Sciatic nerve (tissue), 2 donors: ENCODE measurements around the gene APBB2. TPM values are rescaled to one million over a fixed set of nuclear protein-coding genes. Genes with fewer than 3 reads are reported as not detected.

Experiments
- ATAC-seq: fragments of 200-7000 bp; cut with Tn5 transposase; one replicate; pipeline ENCODE4 v1.9.1; 2020; ENCODE audit warnings: mild to moderate bottlenecking, moderate library complexity
- DNase-seq: peaks from one replicate; pipeline ENCODE4 v3.0.0-alpha.2; 2020; ENCODE audit warnings: low spot score
- intact Hi-C: fragments of 100-400 bp; cut with DNase I; formaldehyde crosslinking; loops from one replicate; pipeline ENCODE4 v1.14.2; 2022
- total RNA-seq: library from RNA; stranded (reverse); fragmentation: NEBNext Ultra II Directional; extraction: Animal tissue kit (Norgen Biotek cat#: 25700); gene quantifications from one replicate; pipeline ENCODE4 v1.2.1, GENCODE V29; 2021
- donor health status: DM: no; HTN: no; CAD: no.
- donor health status: DM: no; HTN: no; CAD: no.

Gene APBB2
- total RNA-seq, 1 donor from 2014 or later, result 147 TPM

DNA sequence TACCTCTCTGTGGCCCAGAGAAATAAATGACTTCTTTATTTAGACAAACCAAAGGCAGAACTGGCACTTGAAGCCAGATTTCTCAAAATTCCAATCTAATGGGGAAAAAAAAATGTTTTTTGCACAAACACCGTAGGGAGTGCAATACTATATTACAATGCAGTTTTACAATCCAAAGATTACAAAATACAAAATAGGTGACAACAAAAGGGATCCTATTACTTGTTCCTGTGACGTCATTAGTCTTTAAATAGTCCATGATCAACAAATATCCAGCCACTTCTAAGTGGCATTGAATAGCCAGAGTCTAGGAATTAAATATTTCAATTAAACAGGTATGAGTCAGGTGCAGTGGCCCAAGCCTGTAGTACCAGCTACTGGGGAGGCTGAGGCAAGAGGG, 3.0 kb upstream of the APBB2 start:
- intact Hi-C loops, result loop anchor here (10.0 kb wide), 1 partner anchor 153 kb away; no protein-coding TSS in a partner anchor
- DNase-seq, result no peak
- no peak for ATAC-seq

DNA sequence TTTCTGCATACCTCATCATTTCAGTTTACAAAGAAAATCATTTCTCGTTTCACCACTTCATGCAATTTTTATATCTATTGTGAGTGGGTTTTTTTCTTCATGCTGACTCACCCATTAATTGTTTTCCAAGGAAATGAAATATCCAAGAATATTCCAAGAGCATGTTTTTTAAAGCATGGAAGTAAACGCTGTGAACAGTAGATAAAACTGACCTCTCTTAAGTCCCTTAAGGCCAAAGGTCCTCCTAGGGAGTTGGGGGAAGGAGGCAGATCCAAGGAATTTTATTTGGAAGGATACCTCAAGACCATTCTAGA, 2.6 kb upstream of the APBB2 start:
- intact Hi-C loops, result loop anchor here (10.0 kb wide), 1 partner anchor 152 kb away; no protein-coding TSS in a partner anchor
- ATAC-seq (no peak), DNase-seq (no peak)

DNA sequence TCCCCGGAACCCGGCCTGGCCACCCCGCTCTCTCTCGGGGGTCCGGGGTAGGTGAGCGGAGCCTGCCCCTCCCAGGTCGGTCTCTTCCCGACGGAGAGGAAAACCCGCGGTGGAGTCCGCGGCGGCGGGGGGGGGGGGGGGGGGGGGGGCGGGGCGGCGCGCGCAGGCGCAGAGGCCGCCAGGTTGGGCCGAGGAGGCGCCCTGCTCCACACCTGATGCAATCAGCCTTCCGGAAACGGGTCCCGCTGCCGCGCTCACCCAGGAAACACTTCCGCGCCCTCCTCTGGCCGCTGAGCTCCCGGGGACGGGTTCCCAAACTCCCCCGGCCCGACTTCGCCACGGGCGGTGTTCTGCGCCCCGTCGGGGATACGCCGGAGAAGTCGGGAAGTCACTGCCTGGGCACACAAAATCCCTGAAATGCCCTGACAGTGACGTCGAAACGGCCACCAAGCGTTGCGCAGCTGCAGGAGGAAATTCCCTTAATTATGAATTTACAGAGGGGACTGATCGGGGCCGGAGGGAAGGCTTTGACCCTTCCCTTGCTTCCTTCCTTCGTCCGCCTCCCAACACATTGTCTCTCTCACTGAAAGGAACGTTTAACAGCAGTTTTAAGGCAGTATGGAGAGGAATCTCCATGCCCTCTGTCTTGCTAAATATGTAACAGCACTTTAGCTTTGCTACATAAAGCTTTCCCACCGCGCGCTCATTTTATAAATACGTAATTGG, 2.1 kb upstream of the APBB2 start:
- peak; percentile 82 for DNase-seq

DNA sequence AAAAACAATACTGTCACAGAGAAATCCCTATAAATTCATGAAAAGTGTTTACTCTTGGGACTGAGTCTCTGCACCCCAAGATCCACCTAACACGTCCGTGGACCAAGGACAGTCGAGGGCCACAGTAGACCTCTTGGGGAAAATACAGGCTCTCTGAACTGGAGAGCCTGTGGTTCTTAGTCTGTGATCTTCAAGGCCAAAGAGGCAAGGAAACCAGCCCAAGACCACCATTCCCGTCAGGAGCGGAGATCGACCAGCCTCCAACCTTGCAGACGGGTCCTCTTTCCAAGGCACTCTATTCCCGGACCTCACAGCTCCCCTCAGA, 1.6 kb upstream of the APBB2 start:
- intact Hi-C loops, result loop anchor here (2.0 to 10.0 kb wide), 2 partner anchors 151 to 239 kb away; no protein-coding TSS in a partner anchor
- ATAC-seq, result no peak
- DNase-seq, result peak; percentile 63

More for the DNA sequence above, 2.1 kb upstream of the APBB2 start:
- intact Hi-C loops, result loop anchor here (10.0 kb wide), 1 partner anchor 152 kb away; no protein-coding TSS in a partner anchor
- peak; percentile 48 for ATAC-seq

DNA sequence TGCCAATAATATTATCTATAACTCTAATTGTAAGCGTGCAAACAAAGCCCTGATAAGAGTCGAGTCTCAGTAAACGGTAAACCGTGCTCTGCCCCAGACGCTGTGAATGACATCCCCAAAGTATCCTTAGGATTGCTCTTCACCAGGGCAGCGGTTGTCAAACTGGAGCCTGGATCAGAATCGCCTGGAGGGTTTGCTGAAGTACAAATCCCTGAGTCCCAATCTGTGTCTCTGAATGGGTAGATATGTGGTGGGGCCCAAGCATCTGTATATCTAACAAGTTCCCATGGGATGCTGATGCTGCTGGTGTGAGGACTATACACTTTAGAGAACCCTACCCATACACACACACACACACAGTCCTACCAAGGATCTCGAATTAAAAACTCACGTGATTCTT, 813 bp upstream of the APBB2 start:
- no peak for DNase-seq
- ATAC-seq, result no peak
- intact Hi-C loops, result loop anchor here (2.0 to 10.0 kb wide), 2 partner anchors 150 to 238 kb away; no protein-coding TSS in a partner anchor

DNA sequence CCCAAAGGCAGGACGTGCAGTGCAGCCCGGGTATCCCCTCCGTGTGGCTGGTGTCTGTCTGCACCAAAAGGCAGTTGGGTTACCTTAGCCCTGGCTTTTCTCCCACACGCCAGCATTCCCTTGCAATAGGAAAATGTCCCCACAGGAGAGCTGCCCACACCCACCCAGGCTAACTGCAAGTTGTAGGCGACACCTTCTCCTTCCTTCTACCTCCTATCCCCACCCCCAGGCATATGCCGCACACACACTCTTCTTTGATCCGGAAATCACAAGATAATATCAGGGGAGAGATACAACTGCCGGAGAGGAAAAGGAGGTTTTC, 444 bp upstream of the APBB2 start:
- DNase-seq, result no peak
- intact Hi-C loops, result loop anchor here (2.0 to 10.0 kb wide), 3 partner anchors 150 to 287 kb away; no protein-coding TSS in a partner anchor
- no peak for ATAC-seq

DNA sequence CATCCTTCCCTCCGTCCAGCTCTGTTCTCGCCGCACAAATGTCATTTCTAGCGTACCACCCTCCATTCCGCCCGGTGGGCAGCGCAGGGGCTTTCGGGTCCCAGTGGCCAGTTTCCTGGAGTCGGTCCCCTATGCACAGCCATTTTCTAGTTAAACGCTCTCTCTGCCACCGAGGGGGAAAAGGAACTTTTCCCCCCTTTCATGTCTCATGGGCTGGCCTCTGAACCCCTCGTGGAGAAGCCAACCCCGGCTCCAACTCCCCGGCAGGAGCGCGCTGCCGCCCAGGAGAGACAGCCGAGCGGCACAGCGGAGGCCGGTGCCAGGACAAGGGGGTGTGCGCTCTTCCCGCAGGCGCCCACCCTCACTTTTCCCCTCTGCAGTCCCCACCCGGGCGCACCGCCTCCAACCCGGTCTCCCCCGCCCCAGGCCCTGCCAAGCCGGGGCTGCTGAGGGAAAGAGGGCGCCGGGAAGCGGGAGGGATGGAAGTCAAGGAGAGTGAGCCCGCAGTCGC, 662 bp downstream of the APBB2 start:
- intact Hi-C loops, result loop anchor here (2.0 to 10.0 kb wide), 3 partner anchors 149 to 286 kb away; no protein-coding TSS in a partner anchor
- DNase-seq (peak; percentile 69), ATAC-seq (peak; percentile 3)

DNA sequence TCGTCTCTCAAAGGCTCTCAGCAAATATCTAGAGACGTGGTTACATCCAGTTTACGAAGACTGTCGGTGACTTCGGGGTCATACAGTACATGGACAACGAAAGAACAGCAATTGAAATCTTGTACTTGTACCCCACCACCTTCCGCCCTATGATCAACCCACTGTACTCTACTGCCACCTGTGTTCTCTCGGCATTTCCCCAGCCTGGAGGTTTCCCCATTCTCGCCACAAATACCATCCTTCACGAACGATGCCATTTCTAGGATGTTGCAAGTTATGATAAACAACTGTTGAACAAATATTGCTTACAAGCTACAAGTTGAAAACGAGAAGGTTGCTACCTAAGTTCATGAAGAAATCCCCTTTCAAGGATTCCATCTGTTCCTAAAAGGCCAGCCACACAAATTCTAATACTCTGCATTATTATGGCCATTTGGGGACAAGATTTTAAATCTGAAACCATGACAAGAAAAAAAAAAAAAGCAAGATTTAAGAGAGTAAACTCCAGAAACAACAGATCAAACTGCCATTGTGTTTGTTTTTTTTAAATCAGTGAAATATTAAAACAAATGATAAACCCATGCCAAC, 1.6 kb downstream of the APBB2 start:
- intact Hi-C loops, result loop anchor here (5.0 to 10.0 kb wide), 2 partner anchors 148 to 285 kb away; no protein-coding TSS in a partner anchor
- peak; percentile 64 for DNase-seq
- peak; percentile 48 for ATAC-seq

DNA sequence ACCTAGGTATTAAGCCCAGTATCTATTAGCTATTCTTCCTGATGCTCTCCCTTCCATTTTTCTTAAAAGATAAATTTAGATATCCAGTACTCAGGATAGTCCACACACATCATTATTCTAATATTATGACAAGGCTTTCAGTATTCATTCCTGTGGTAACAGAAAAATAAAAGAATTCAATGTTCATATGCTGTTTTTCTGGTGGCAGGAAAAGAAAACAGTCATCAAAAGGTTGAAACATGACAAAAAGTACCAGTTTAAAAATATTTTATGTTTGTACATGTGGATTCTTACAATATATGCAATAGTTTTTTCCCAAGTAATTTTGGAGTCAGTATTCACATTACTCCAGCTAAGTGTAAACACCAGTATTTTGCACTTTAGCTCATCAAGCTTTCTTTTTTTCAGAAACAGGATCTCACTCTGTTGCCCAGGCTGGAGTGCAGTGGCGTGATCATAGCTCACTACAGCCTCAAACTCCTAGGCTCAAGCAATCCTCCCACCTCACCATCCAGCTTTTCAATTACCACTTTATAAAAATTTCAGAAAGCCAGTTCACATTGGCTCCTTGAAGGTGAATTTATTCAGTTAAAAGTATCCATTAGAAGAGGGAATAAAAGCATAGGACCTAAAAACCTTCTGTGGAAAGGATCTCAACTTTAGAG, 2.3 kb downstream of the APBB2 start:
- ATAC-seq (no peak), DNase-seq (no peak)
- intact Hi-C loops, result loop anchor here (5.0 to 10.0 kb wide), 2 partner anchors 147 to 285 kb away; no protein-coding TSS in a partner anchor

DNA sequence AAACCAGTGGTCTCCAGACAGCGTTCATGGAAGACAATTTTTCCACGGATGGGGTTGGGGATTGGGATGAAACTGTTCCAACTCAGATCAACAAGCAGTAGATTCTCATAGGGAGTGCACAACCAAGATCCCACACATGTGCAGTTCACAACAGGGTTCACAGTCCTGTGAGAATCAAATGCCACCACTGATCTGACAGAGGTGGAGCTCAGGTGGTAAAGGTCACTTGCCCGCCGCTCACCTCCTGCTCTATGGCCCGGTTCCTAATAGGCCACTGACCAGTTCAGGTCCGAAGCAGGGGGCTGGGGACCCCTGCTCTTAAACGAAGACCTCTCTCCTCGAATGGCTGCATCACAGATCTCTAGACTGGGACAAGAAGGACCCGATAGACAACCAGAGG, 4.4 kb downstream of the APBB2 start:
- ATAC-seq (no peak), DNase-seq (no peak)
- intact Hi-C loops, result loop anchor here (5.0 to 10.0 kb wide), 2 partner anchors 145 to 283 kb away; no protein-coding TSS in a partner anchor

DNA sequence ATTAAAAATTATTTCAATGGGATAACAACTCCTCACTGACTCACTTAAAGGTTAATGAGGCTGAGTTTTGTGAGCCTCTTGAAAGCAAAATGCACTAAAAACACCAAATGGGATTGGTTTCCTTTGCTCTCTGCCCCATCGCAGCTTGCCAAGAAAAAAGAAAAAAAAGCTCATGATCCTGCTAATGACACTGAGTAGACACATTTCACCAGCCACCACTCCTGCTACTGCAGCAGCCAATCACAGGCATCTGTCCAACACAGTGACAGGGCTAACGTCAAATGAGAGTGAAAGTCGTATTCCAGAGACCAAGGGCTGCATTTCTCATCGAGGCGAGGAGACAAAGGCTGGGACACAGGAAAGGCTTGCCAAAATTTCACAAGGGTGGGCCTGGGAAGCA, 5.2 kb downstream of the APBB2 start:
- intact Hi-C loops, result no loop called here
- DNase-seq (no peak), ATAC-seq (no peak)

DNA sequence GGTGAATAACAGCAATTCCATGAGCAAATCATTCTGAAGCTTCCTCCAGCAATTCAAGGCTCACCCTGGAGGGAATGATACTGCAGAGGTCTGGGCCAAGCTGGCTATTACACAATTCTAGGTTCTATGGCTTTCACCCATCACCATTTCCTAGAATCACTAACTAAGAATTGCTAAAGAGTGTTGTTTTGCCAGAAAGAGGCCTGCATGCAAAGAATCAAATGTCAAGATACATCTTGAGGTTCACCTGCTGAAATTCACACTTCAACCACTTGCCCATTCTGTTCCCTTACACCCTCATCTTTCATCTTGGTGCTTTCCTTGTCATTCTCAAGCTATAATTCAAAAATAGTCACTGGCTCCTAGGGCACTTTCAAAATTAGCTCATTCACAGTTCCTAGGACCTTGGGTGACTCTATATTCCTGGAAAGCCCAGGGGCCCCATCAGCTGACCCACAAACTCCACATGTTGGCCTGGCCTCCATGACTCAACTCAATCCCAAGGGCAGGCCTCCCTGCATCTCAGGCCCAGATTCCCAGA, 7.0 kb downstream of the APBB2 start:
- DNase-seq (no peak), ATAC-seq (peak; percentile 84)
- intact Hi-C loops, result no loop called here

DNA sequence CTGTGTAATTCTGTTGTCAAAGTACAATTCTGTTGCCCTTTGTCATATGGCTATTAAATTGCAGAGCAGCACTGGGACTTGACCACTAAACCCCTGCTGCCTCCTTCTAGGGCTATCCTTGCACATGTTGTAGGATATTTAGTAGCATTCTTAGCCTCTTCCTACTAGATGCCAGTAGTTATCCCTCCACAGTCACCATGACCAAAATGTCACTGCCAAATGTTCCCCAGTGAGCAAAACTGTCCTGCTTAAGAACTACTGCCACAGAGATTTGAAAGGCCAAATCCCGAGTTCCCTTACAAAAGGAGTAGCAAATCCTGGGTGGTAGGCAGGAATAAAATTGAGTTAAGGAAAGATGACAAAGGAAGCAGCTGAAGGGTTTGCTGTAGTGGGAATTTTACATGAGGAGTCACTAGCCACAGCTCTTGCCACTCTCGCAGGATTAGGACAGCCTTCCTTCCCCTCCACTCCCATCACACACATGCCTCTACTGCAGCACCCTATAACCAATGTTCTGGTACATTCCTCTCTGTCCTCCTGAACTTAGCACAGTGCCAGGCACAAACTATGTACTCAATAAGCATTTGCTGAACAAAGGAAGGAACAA, 8.4 kb downstream of the APBB2 start:
- no peak for ATAC-seq
- no peak for DNase-seq
- intact Hi-C loops, result no loop called here

DNA sequence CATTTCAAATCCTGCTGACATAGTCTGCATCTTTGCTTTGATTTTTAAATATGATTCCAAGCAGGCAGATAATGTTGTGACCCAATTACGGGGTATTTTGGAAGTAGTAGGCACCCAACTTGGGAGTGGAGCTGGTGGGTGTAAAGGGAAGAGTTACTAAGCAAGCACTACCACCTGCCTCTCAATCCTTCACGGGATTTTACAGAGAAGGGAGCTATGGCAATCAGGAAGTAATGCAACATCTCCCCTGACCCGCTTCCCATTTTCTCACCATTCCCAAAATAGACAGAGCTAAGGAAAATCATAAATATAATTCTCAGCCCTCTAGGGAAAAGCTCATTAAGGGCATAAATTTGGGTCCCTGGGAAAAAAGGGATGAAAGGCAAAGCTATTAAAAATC, 9.2 kb downstream of the APBB2 start:
- ATAC-seq (no peak), DNase-seq (no peak)
- intact Hi-C loops, result no loop called here

DNA sequence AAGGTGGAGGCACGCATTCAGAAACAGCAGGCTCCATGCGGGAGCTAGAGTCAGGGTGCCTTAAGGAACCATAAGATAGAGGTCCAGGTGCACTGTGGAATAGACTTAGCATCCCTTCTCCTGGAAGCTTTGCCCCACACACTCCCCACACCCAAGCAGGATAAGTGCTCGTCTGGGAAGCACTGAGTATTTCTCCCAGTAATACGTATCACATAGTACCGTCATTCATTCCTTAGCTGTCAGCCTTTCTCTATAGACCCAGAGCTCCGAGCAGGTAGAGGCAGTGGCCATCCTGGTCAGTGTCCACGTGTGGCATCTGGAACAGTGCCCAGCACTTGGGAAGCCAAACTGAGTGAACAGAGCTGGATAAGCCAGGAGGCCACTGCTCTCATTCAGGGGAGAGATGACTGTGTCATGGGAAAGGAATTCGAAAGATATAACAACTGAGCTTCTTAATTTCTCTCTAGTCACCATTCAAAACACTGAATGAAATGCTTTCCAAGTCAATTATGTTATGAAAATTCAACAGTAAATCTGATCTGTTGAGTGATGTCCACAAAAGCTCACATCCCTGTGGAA, 9.9 kb downstream of the APBB2 start:
- intact Hi-C loops, result no loop called here
- DNase-seq (no peak), ATAC-seq (peak; percentile 65)

DNA sequence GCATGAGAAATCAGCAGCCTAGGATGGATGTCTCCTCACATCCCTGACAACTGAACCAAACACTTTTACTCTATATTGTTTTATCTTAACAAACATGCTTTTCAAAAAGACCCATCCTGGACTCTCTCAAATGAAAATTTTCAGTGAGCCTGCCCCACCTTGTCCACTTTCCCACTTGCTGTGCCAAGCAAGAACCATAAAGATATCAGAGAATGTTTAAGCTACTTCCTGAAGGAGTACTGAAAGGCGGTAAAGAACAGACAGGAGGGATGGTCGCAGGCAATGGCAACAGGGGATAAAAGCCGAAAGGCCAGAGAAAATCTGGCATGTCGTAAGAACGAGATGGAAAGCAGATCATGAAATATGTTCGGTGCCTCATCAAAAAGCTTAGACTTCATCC, 10.5 kb downstream of the APBB2 start:
- DNase-seq (no peak), ATAC-seq (no peak)
- intact Hi-C loops, result no loop called here

DNA sequence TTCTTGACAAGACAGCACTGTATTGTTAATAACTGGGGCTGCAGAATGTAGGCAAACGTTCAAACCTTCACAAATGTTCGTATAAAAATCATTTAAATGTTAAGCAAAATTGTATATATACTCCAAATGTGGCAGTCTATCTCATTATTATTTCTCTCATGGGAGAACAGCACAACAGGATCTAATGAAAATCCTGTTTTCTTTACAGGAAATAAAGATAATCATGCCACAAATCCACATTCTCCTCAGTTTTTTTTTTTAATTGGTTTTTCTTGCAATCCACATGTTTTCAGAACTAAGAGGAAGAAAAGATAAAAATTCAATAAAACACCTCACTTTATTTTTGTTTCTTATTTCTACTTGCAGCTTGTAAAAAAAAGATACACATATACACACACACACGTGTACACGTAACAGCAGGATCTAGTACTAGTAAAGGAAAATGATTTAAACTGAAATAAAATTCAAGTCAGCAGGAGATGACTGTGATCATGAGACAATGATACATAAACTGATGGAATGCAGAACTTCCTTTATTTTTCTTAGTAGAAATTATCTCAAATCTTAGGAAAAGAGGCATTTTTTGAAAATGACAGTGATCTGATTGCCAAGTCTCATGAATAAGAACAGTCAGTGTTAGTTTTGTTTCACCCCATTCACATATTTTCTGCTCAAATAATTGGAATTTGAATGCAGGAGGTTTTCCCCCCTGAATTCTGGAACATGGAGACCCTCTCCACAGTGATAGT, 11.3 kb downstream of the APBB2 start:
- DNase-seq (no peak), ATAC-seq (no peak)
- intact Hi-C loops, result no loop called here

DNA sequence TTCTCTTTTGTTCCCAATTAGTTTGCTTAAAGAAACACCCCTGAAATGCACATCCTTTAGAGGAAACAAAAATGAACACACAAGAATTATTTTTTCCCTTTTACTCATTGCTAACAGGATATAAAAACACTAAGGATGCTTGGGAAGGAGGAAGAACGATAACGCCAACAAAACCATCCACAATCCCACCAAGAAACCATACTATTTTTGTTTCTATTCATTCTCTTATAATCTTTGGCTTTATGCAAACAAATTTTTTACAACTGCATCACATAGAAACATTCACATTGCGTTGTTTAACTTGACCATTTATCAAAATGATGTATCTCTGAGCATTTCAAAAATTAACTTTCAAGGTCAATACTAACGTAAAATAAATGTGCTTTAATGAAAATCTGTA, 12.0 kb downstream of the APBB2 start:
- ATAC-seq, result no peak
- no peak for DNase-seq
- intact Hi-C loops, result no loop called here
